H1 (cell line): ENCODE measurements around the gene FOXN4. TPM values are rescaled to one million over a fixed set of nuclear protein-coding genes. Genes with fewer than 3 reads are reported as not detected.

ENCODE experiments used
- CTCF ChIA-PET: fragments of 300-600 bp; sonication (Branson Sonifier 250); formaldehyde crosslinking; loops from one replicate; lab custom pipeline; 2021; ENCODE audit not compliant: partially characterized antibody; lab: Charles Lee
- POLR2A ChIA-PET: fragments of 300-600 bp; sonication (Branson Sonifier 250); formaldehyde crosslinking; loops from one replicate; lab custom pipeline; 2021; ENCODE audit warnings: inconsistent platforms; ENCODE audit not compliant: partially characterized antibody; lab: Charles Lee
- DNase-seq, 2 experiments: peaks; one replicate each; pipeline versions ENCODE4 v3.0.0 to v3.0.0-alpha.2; 2010 to 2022; ENCODE audit warnings: low spot score in 2 of 2, low read depth in 1 of 2, mixed read lengths in 1 of 2
- FAIRE-seq: peaks from 2 replicates; lab custom pipeline; 2011; peaks lifted over from hg19 to GRCh38; lab: Jason Lieb, UNC
- H2AFZ ChIP-seq: 2 replicates; pipeline ENCODE4 v1.8.1; 2012; ENCODE audit warnings: low read length, inconsistent platforms
- H2AK5ac ChIP-seq: 2 replicates; pipeline ENCODE4 v1.6.1; 2013; ENCODE audit warnings: low read depth, low read length
- H2BK120ac ChIP-seq: replicated peaks from 2 replicates; pipeline ENCODE3; 2013; ENCODE audit warnings: low read depth, low read length, inconsistent platforms
- H2BK12ac ChIP-seq: 2 replicates; pipeline ENCODE4 v1.6.1; 2013; ENCODE audit warnings: low read depth, low read length
- H2BK15ac ChIP-seq: 2 replicates; pipeline ENCODE4 v1.6.1; 2013; ENCODE audit warnings: low read length
- H2BK20ac ChIP-seq: 2 replicates; pipeline ENCODE4 v1.6.1; 2013; ENCODE audit warnings: low read length
- H2BK5ac ChIP-seq: 2 replicates; pipeline ENCODE4 v1.6.1; 2013; ENCODE audit warnings: low read depth, low read length
- H3K14ac ChIP-seq: 2 replicates; pipeline ENCODE4 v1.6.1; 2013; ENCODE audit warnings: inconsistent platforms; ENCODE audit not compliant: insufficient read length
- H3K18ac ChIP-seq: 2 replicates; pipeline ENCODE4 v1.6.1; 2013; ENCODE audit warnings: low read length; ENCODE audit errors: extremely low read depth
- H3K23ac ChIP-seq: 2 replicates; pipeline ENCODE4 v1.6.1; 2013; ENCODE audit warnings: inconsistent platforms; ENCODE audit not compliant: insufficient read length
- H3K23me2 ChIP-seq: 2 replicates; pipeline ENCODE4 v1.6.1; 2013; ENCODE audit warnings: low read depth, low read length
- H3K27ac ChIP-seq: 2 replicates; pipeline ENCODE4 v1.6.1; 2011; ENCODE audit warnings: low read depth, low read length, inconsistent platforms
- H3K27me3 ChIP-seq, 4 experiments: replicated peaks in 1 of 4; 1 replicate in 1 of 4; 2 replicates in 3 of 4; pipeline versions ENCODE4 v1.6.1 to v1.8.1; 2011 to 2013; ENCODE audit warnings: low read length in 3 of 4, mild to moderate bottlenecking in 3 of 4, inconsistent platforms in 2 of 4, mixed read lengths in 2 of 4, moderate library complexity in 1 of 4; ENCODE audit not compliant: control insufficient read depth in 3 of 4, insufficient read depth in 3 of 4; ENCODE audit errors: extremely low read depth in 1 of 4
- H3K36me3 ChIP-seq, 4 experiments: 2 replicates each; pipeline versions ENCODE4 v1.6.1 to v1.8.1; 2011 to 2013; ENCODE audit warnings: mild to moderate bottlenecking in 4 of 4, low read length in 3 of 4, moderate library complexity in 2 of 4, control low read depth in 1 of 4, inconsistent platforms in 1 of 4; ENCODE audit not compliant: insufficient read depth in 4 of 4, control insufficient read depth in 2 of 4
- H3K4ac ChIP-seq: replicated peaks from 2 replicates; pipeline ENCODE3; 2013; ENCODE audit warnings: low read length, low read depth, mixed read lengths, inconsistent platforms; ENCODE audit not compliant: insufficient read length
- H3K4me1 ChIP-seq, 4 experiments: replicated peaks in 1 of 4; 1 replicate in 1 of 4; 2 replicates in 3 of 4; pipeline versions ENCODE4 v1.6.1 to v1.8.1; 2011 to 2013; ENCODE audit warnings: low read length in 3 of 4, inconsistent platforms in 2 of 4, mixed read lengths in 1 of 4; ENCODE audit not compliant: insufficient read depth in 4 of 4, control insufficient read depth in 3 of 4
- H3K4me2 ChIP-seq, 2 experiments: 2 replicates each; pipeline versions ENCODE4 v1.6.1 to v1.8.1; 2011 to 2013; ENCODE audit warnings: low read depth in 2 of 2, low read length in 2 of 2, control low read depth in 1 of 2, inconsistent platforms in 1 of 2, mild to moderate bottlenecking in 1 of 2; ENCODE audit not compliant: insufficient read depth in 1 of 2
- H3K4me3 ChIP-seq, 4 experiments: fragments of 200-600, 300-600 bp in 1 of 4; sonication (generic), shearing (Covaris generic), sonication (Bioruptor Twin) in 1 of 4; 2 replicates each; pipeline versions ENCODE4 v1.5.1 to v1.8.1; 2011 to 2016; ENCODE audit warnings: low read length in 4 of 4, low read depth in 3 of 4, control low read depth in 2 of 4, inconsistent platforms in 2 of 4, mild to moderate bottlenecking in 2 of 4, mixed read lengths in 1 of 4, moderate library complexity in 1 of 4; ENCODE audit not compliant: insufficient read depth in 2 of 4; ENCODE audit errors: extremely low read depth in 1 of 4
- H3K56ac ChIP-seq: replicated peaks from 2 replicates; pipeline ENCODE3; 2013; ENCODE audit warnings: low read depth, mild to moderate bottlenecking, mixed read lengths, low read length, inconsistent platforms; ENCODE audit not compliant: insufficient read length
- H3K79me1 ChIP-seq: 2 replicates; pipeline ENCODE4 v1.6.1; 2013; ENCODE audit warnings: low read depth, low read length, control low read depth
- H3K79me2 ChIP-seq, 2 experiments: 2 replicates each; pipeline versions ENCODE4 v1.6.1 to v1.8.1; 2012 to 2013; ENCODE audit warnings: low read length in 2 of 2, mild to moderate bottlenecking in 2 of 2, inconsistent platforms in 1 of 2; ENCODE audit not compliant: insufficient read depth in 2 of 2, control insufficient read depth in 1 of 2
- H3K9ac ChIP-seq, 4 experiments: replicated peaks in 1 of 4; 1 replicate in 1 of 4; 2 replicates in 3 of 4; pipeline versions ENCODE4 v1.6.1 to v1.8.1; 2011 to 2013; ENCODE audit warnings: low read depth in 3 of 4, low read length in 3 of 4, control low read depth in 2 of 4, mild to moderate bottlenecking in 2 of 4, moderate library complexity in 2 of 4, inconsistent platforms in 1 of 4; ENCODE audit errors: extremely low read depth in 1 of 4
- H3K9me3 ChIP-seq, 2 experiments: 2 replicates each; pipeline versions ENCODE4 v1.6.1 to v1.8.1; 2012 to 2013; ENCODE audit warnings: mild to moderate bottlenecking in 2 of 2, moderate library complexity in 2 of 2, control low read depth in 1 of 2, inconsistent platforms in 1 of 2, low read depth in 1 of 2, low read length in 1 of 2, mixed read lengths in 1 of 2; ENCODE audit not compliant: insufficient read depth in 2 of 2
- H4K20me1 ChIP-seq, 2 experiments: replicated peaks in 1 of 2; 2 replicates each; pipeline versions ENCODE3 to v1.8.1; 2011 to 2013; ENCODE audit warnings: inconsistent platforms in 2 of 2, low read length in 2 of 2, mild to moderate bottlenecking in 1 of 2; ENCODE audit not compliant: insufficient read depth in 2 of 2, control insufficient read depth in 1 of 2
- H4K5ac ChIP-seq: 2 replicates; pipeline ENCODE4 v1.6.1; 2013; ENCODE audit warnings: low read length, low read depth, mixed read lengths, inconsistent platforms; ENCODE audit not compliant: insufficient read length
- H4K8ac ChIP-seq: 2 replicates; pipeline ENCODE4 v1.8.0; 2013; ENCODE audit warnings: mild to moderate bottlenecking, moderate library complexity, low read length, inconsistent platforms; ENCODE audit not compliant: insufficient read depth; ENCODE audit errors: extremely low read depth
- H4K91ac ChIP-seq: replicated peaks from 2 replicates; pipeline ENCODE3; 2013; ENCODE audit warnings: low read length, mixed read lengths, inconsistent platforms; ENCODE audit not compliant: insufficient read length
- ASH2L ChIP-seq: fragments of 200-600, 300-600 bp; sonication (generic); IDR thresholded peaks from one replicate; pipeline ENCODE4 v1.7.1; 2017; ENCODE audit warnings: low read length
- ATF3 ChIP-seq: IDR thresholded peaks from 2 replicates; pipeline ENCODE4 v1.6.1; 2011; ENCODE audit warnings: low read depth, mild to moderate bottlenecking, low read length; ENCODE audit not compliant: insufficient read depth
- CBX5 ChIP-seq: fragments of 300-800, 300-1000 bp; sonication (generic); IDR thresholded peaks from 2 replicates; pipeline ENCODE4 v1.7.1; 2016; ENCODE audit warnings: antibody characterized with exemption, low read length, low read depth
- CEBPB ChIP-seq: IDR thresholded peaks from 2 replicates; pipeline ENCODE4 v1.6.1; 2012; ENCODE audit warnings: low read depth, low read length
- CHD2 ChIP-seq: IDR thresholded peaks from 2 replicates; pipeline ENCODE4 v1.6.1; 2012; ENCODE audit warnings: low read length, improper control_type of control experiment
- EGR1 ChIP-seq: IDR thresholded peaks from 2 replicates; pipeline ENCODE4 v1.6.1; 2011; ENCODE audit warnings: low read depth, low read length, borderline replicate concordance
- GTF2F1 ChIP-seq: IDR thresholded peaks from 2 replicates; pipeline ENCODE4 v1.6.1; 2012; ENCODE audit warnings: low read depth, low read length, improper control_type of control experiment, borderline replicate concordance
- MAFK ChIP-seq: IDR thresholded peaks from 2 replicates; pipeline ENCODE4 v1.6.1; 2012; ENCODE audit warnings: low read depth, mild to moderate bottlenecking, improper control_type of control experiment, low read length
- SIRT6 ChIP-seq: IDR thresholded peaks from one replicate; pipeline ENCODE4 v1.7.1; 2012; ENCODE audit warnings: low read length, inconsistent platforms
- SIX5 ChIP-seq: IDR thresholded peaks from 2 replicates; pipeline ENCODE4 v1.6.1; 2011; ENCODE audit warnings: mild to moderate bottlenecking, low read depth, low read length
- SP1 ChIP-seq: IDR thresholded peaks from 2 replicates; pipeline ENCODE4 v1.6.1; 2011; ENCODE audit warnings: low read depth, low read length
- ZNF274 ChIP-seq: IDR thresholded peaks from 2 replicates; pipeline ENCODE4 v1.7.0; 2012; ENCODE audit warnings: low read length, borderline replicate concordance; ENCODE audit errors: extremely low read depth
- WGBS, 2 experiments: shearing (Covaris generic) in 1 of 2; methylation state at CpG; one replicate each; pipeline versions ENCODE4 v1.1.6 to v1.1.7; 2013 to 2015; ENCODE audit warnings: low lambda C conversion rate in 2 of 2, mixed read lengths in 2 of 2, inconsistent platforms in 1 of 2, low coverage in 1 of 2, missing lambda C conversion rate in 1 of 2; ENCODE audit not compliant: insufficient replicate concordance in 2 of 2, insufficient coverage in 1 of 2, insufficient read length in 1 of 2; ENCODE audit errors: extremely low coverage in 1 of 2, missing lambda C conversion rate in 1 of 2; 5-methylcytosine and 5-hydroxymethylcytosine counted together
- polyA plus RNA-seq, 7 experiments: library from polyadenylated mRNA; depleted of rRNA in 3 of 7; stranded (reverse) in 5 of 7; unstranded in 2 of 7; fragments of >200 nt in 5 of 7; fragments of 200-250 nt in 2 of 7; gene quantifications; 1 replicate in 5 of 7; 2 replicates in 1 of 7; 4 replicates in 1 of 7; pipeline versions ENCODE4 v1.2.1 to v1.2.3, GENCODE V29; 2011 to 2013; ENCODE audit warnings: missing spikeins in 2 of 7, mixed read lengths in 2 of 7
- total RNA-seq: library from RNA; stranded (reverse); fragmentation: NEBNext Ultra II Directional; extraction: Animal tissue kit (Norgen Biotek cat#: 25700); gene quantifications from 2 replicates; pipeline ENCODE4 v1.2.1, GENCODE V29; 2021

The FOXN4 gene
- total and polyA plus RNA-seq, 2 of the 8 experiments (the other 6 are each of a cell fraction or from before 2014, with no cell fraction given): 0.26 to 0.29 TPM

DNA sequence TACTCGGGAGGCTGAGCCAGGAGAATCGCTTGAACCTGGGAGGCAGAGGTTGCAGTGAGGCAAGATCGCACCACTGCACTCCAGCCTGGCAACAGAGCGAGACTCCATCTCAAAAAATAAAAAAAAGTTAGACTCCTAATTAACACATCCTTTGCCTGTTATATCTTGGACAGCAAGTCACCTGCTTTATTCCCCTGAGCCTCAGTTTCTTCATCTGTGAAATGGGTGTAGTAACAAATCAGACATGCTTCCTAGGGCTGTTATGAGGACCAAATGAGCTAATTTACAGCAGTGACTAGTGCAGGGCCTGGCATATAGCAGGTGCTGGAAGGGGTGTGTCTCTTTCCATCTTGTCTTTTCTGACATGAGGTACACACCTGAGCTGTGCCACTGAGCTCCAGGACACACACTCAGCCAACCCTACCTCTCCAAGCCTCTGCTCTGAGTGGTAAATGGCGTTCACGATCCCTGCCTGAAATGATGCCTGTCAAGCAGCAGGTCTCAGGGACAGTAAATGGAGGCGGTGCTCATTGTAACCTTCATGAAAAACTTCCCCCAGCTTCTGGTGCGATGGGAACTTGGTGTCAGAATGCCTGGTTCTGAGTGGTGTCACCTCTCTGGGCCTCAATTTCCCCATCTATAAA lies 31.7 kb downstream of the FOXN4 start:
- no peak overlapping the region for H2AK5ac ChIP-seq
- H3K4me3 ChIP-seq: no peak overlapping the region
- H3K4me2 ChIP-seq: no peak overlapping the region
- H4K5ac ChIP-seq: no peak overlapping the region
- H3K23ac ChIP-seq: no peak overlapping the region
- no peak for FAIRE-seq
- no peak overlapping the region for H2BK12ac ChIP-seq
- POLR2A ChIA-PET: interaction anchor here (0.9 to 1.4 kb wide), 2 partner anchors 14 to 17 kb away, joined by 3 to 4 read pairs; no protein-coding TSS in a partner anchor
- no peak overlapping the region for H3K9ac ChIP-seq
- no peak overlapping the region for H2BK120ac ChIP-seq
- H2AFZ ChIP-seq: no peak overlapping the region
- no peaks in the 10 kb centered on the region for H3K36me3 ChIP-seq
- DNase-seq: no peak
- no peak overlapping the region for H2BK15ac ChIP-seq
- H3K18ac ChIP-seq: no peak overlapping the region
- H4K8ac ChIP-seq: no peak overlapping the region
- WGBS, 2 experiments: 90% methylated on average over 8 of the region's 8 CpGs; no CpG with 5 or more reads in 1 of the 2 experiments
- H2BK20ac ChIP-seq: no peak overlapping the region
- H4K91ac ChIP-seq: no peak overlapping the region
- H3K27ac ChIP-seq: no peak overlapping the region
- no peak for TF ChIP-seq CEBPB
- TF ChIP-seq ASH2L: no peak
- TF ChIP-seq SIRT6: no peak
- TF ChIP-seq CBX5: no peak
- TF ChIP-seq EGR1: no peak
- TF ChIP-seq ATF3: no peak
- no peak for TF ChIP-seq GTF2F1
- TF ChIP-seq CHD2: no peak
- TF ChIP-seq MAFK: no peak
- no peak for TF ChIP-seq SIX5
- TF ChIP-seq ZNF274: no peak
- no peak for TF ChIP-seq SP1
- no peak overlapping the region for H3K56ac ChIP-seq
- no peak overlapping the region for H3K14ac ChIP-seq
- no peaks in the 10 kb centered on the region for H3K79me2 ChIP-seq
- H3K9me3 ChIP-seq: no peaks in the 10 kb centered on the region
- no peak overlapping the region for H2BK5ac ChIP-seq
- H3K4ac ChIP-seq: no peak overlapping the region
- no peaks in the 10 kb centered on the region for H4K20me1 ChIP-seq
- no peaks in the 10 kb centered on the region; the same call in 1 of the 2 replicates for H3K79me1 ChIP-seq
- CTCF ChIA-PET: interaction anchor here (0.6 to 6.9 kb wide), 8 partner anchors 11 to 117 kb away, joined by 3 to 43 read pairs (median 4); partner anchors contain the start of gene MYO1H
- H3K23me2 ChIP-seq: no peaks in the 10 kb centered on the region
- peaks cover 0 to 7% (median 3%) of the 10 kb centered on the region in 4 experiments; a peak in 4 of 7 replicates for H3K4me1 ChIP-seq
- no peaks in the 10 kb centered on the region for H3K27me3 ChIP-seq
